ENCODE results near the gene RASGRF2.

The RASGRF2 gene

GRCh38 chr5:81208904-81209303 is 248.7 kb downstream of the RASGRF2 start:
- H3K27me3 ChIP-seq (replicated peaks; ENCODE audit: control insufficient read depth, insufficient read depth, low read length) = no peaks in the 10 kb centered on the region
- TF ChIP-seq, protein P1, sequence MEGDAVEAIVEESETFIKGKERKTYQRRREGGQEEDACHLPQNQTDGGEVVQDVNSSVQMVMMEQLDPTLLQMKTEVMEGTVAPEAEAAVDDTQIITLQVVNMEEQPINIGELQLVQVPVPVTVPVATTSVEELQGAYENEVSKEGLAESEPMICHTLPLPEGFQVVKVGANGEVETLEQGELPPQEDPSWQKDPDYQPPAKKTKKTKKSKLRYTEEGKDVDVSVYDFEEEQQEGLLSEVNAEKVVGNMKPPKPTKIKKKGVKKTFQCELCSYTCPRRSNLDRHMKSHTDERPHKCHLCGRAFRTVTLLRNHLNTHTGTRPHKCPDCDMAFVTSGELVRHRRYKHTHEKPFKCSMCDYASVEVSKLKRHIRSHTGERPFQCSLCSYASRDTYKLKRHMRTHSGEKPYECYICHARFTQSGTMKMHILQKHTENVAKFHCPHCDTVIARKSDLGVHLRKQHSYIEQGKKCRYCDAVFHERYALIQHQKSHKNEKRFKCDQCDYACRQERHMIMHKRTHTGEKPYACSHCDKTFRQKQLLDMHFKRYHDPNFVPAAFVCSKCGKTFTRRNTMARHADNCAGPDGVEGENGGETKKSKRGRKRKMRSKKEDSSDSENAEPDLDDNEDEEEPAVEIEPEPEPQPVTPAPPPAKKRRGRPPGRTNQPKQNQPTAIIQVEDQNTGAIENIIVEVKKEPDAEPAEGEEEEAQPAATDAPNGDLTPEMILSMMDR (IDR thresholded peaks at IDR 0.05; ENCODE audit: insufficient read depth, low read length, poor library complexity, severe bottlenecking) = no peak
- H3K36me3 ChIP-seq (ENCODE audit: control insufficient read depth, insufficient read depth, low read length) = no peaks in the 10 kb centered on the region
- no peak overlapping the region for H3K4me3 ChIP-seq (replicated peaks; ENCODE audit: low read depth, low read length)
- DNase-seq (ENCODE audit: extremely low read depth, insufficient read length) = no peak

DNA sequence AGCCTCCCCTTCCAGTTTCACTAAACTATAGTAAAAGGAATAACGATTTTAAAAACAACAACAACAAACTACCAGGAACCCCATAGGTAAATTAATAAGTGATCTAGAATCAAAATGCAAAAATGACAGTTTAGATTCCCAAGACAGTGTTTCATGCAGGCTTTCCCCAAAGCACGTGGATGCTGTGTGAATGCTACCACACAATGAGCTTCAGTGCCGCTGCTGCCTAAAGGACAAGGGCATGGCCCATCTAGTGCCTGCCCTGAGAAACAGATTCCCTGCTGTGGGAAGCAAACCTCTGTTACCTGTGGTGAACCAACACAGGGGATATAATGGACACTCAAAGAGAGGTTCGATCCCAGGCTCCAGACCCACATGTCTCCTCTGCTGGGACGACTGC is 249.2 kb downstream of the RASGRF2 start:
- no peaks in the 10 kb centered on the region for H3K36me3 ChIP-seq (ENCODE audit: control insufficient read depth, insufficient read depth, low read length)
- no peak for DNase-seq (ENCODE audit: extremely low read depth, insufficient read length)
- no peak overlapping the region for H3K4me3 ChIP-seq (replicated peaks; ENCODE audit: low read depth, low read length)
- TF ChIP-seq, protein P1 (IDR thresholded peaks at IDR 0.05; ENCODE audit: insufficient read depth, low read length, poor library complexity, severe bottlenecking) = no peak
- no peaks in the 10 kb centered on the region for H3K27me3 ChIP-seq (replicated peaks; ENCODE audit: control insufficient read depth, insufficient read depth, low read length)

GRCh38 chr5:81209869-81210493 is 249.8 kb downstream of the RASGRF2 start:
- Histone ChIP-seq H3K4me3 (replicated peaks; ENCODE audit: low read depth, low read length) (no peak overlapping the region), H3K36me3 (ENCODE audit: control insufficient read depth, insufficient read depth, low read length) (no peaks in the 10 kb centered on the region), H3K27me3 (replicated peaks; ENCODE audit: control insufficient read depth, insufficient read depth, low read length) (no peaks in the 10 kb centered on the region)
- DNase-seq (ENCODE audit: extremely low read depth, insufficient read length) = no peak
- TF ChIP-seq, protein P1 (IDR thresholded peaks at IDR 0.05; ENCODE audit: insufficient read depth, low read length, poor library complexity, severe bottlenecking) = no peak

GRCh38 chr5:81212211-81212751 is 252.1 kb downstream of the RASGRF2 start:
- TF ChIP-seq, protein P1 (IDR thresholded peaks at IDR 0.05; ENCODE audit: insufficient read depth, low read length, poor library complexity, severe bottlenecking) = peak; percentile 45
- DNase-seq (ENCODE audit: extremely low read depth, insufficient read length) = peak; percentile 60
- Histone ChIP-seq H3K36me3 (ENCODE audit: control insufficient read depth, insufficient read depth, low read length) (no peaks in the 10 kb centered on the region), H3K27me3 (replicated peaks; ENCODE audit: control insufficient read depth, insufficient read depth, low read length) (no peaks in the 10 kb centered on the region), H3K4me3 (replicated peaks; ENCODE audit: low read depth, low read length) (no peak overlapping the region; the same call in 1 of the 2 replicates)

DNA sequence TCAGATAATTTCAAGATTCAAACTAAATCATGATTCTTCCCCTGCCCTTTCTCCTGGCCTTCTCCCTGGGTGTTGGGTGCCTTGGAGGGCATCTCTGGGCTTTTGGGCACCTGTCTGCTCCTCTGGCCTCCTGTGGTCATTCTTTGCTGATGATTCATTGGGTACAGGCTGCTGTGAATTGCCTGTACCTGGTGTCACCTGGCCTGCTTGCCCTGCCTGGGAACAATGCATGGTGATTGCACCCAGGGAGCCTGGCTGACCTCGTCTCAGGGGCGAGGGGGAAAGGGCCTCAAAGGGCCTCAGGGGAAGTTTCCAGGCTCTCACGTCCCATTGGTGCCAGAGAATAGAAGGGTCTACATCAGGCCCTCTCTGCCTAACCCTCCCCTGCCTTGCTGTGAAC is 252.9 kb downstream of the RASGRF2 start:
- H3K27me3 ChIP-seq (replicated peaks; ENCODE audit: control insufficient read depth, insufficient read depth, low read length) = no peaks in the 10 kb centered on the region
- TF ChIP-seq, protein P1 (IDR thresholded peaks at IDR 0.05; ENCODE audit: insufficient read depth, low read length, poor library complexity, severe bottlenecking) = no peak
- H3K4me3 ChIP-seq (replicated peaks; ENCODE audit: low read depth, low read length) = no peak overlapping the region
- no peaks in the 10 kb centered on the region for H3K36me3 ChIP-seq (ENCODE audit: control insufficient read depth, insufficient read depth, low read length)
- no peak for DNase-seq (ENCODE audit: extremely low read depth, insufficient read length)
